Bronchial epithelial cell (primary cell): ENCODE results near the gene CD274. TPM values are rescaled to one million over a fixed set of nuclear protein-coding genes. Genes with fewer than 3 reads are reported as not detected.
"Not testable (repeated sequence)": the region's sequence is repeated elsewhere in the genome, so short reads cannot be mapped to it uniquely, and the experiment has no call there.

ENCODE experiments used
- DNase-seq: peaks from one replicate; pipeline ENCODE4 v3.0.0-alpha.2; 2010; ENCODE audit warnings: low read depth
- FAIRE-seq: peaks from 2 replicates; lab custom pipeline; 2011; peaks lifted over from hg19 to GRCh38; lab: Jason Lieb, UNC
- H3K27me3 ChIP-seq: 2 replicates; pipeline ENCODE4 v1.5.1; 2011; ENCODE audit warnings: low read length; ENCODE audit not compliant: control insufficient read depth, insufficient read depth
- H3K36me3 ChIP-seq: 2 replicates; pipeline ENCODE4 v1.5.1; 2011; ENCODE audit warnings: low read length; ENCODE audit not compliant: control insufficient read depth, insufficient read depth
- H3K4me3 ChIP-seq: 2 replicates; pipeline ENCODE4 v1.5.1; 2011; ENCODE audit warnings: mild to moderate bottlenecking, low read depth, low read length, control low read depth
- total RNA-seq: library from RNA; depleted of rRNA; stranded (reverse); fragments of >200 nt; gene quantifications from 2 replicates; pipeline ENCODE4 v1.2.1, GENCODE V29; 2014
- TF ChIP-seq, protein P1 (sequence below): IDR thresholded peaks from 2 replicates; pipeline ENCODE4 v1.5.1; 2011; ENCODE audit warnings: mild to moderate bottlenecking, moderate library complexity, low read length, control low read depth, inconsistent platforms; ENCODE audit not compliant: insufficient read depth, severe bottlenecking

The CD274 gene
- total RNA-seq, 1 donor from 2014 or later = 5.3 TPM

GRCh38 chr9:5466766-5467165, 16.4 kb downstream of the CD274 start:
- Histone ChIP-seq H3K27me3 (no peaks in the 10 kb centered on the region), H3K4me3 (no peak overlapping the region), H3K36me3 (peaks cover 10% of the 10 kb centered on the region)
- DNase-seq = no peak
- TF ChIP-seq, protein P1, sequence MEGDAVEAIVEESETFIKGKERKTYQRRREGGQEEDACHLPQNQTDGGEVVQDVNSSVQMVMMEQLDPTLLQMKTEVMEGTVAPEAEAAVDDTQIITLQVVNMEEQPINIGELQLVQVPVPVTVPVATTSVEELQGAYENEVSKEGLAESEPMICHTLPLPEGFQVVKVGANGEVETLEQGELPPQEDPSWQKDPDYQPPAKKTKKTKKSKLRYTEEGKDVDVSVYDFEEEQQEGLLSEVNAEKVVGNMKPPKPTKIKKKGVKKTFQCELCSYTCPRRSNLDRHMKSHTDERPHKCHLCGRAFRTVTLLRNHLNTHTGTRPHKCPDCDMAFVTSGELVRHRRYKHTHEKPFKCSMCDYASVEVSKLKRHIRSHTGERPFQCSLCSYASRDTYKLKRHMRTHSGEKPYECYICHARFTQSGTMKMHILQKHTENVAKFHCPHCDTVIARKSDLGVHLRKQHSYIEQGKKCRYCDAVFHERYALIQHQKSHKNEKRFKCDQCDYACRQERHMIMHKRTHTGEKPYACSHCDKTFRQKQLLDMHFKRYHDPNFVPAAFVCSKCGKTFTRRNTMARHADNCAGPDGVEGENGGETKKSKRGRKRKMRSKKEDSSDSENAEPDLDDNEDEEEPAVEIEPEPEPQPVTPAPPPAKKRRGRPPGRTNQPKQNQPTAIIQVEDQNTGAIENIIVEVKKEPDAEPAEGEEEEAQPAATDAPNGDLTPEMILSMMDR = no peak
- FAIRE-seq = no peak

- Histone ChIP-seq H3K4me3 (no peak overlapping the region), H3K27me3 (no peaks in the 10 kb centered on the region), H3K36me3 (peaks cover 8% of the 10 kb centered on the region)
- TF ChIP-seq, protein P1 = no peak
- DNase-seq = no peak
- FAIRE-seq = no peak
These were observed 18.5 kb downstream of the CD274 start for GRCh38 chr9:5468850-5469249.

DNA sequence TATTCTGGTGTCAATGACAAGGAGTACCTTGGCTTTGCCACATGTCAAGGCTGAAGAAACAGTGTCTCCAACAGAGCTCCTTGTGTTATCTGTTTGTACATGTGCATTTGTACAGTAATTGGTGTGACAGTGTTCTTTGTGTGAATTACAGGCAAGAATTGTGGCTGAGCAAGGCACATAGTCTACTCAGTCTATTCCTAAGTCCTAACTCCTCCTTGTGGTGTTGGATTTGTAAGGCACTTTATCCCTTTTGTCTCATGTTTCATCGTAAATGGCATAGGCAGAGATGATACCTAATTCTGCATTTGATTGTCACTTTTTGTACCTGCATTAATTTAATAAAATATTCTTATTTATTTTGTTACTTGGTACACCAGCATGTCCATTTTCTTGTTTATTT, 19.8 kb downstream of the CD274 start:
- TF ChIP-seq, protein P1 = no peak
- no peak for FAIRE-seq
- no peaks in the 10 kb centered on the region for H3K27me3 ChIP-seq
- peaks cover 8% of the 10 kb centered on the region for H3K36me3 ChIP-seq
- no peak overlapping the region for H3K4me3 ChIP-seq
- no peak for DNase-seq

- no peak for DNase-seq
- Histone ChIP-seq H3K27me3 (no peaks in the 10 kb centered on the region), H3K36me3 (peaks cover 6% of the 10 kb centered on the region), H3K4me3 (no peak overlapping the region)
- TF ChIP-seq, protein P1 = no peak
- FAIRE-seq = no peak
These were observed 20.5 kb downstream of the CD274 start for GRCh38 chr9:5470816-5471215.

DNA sequence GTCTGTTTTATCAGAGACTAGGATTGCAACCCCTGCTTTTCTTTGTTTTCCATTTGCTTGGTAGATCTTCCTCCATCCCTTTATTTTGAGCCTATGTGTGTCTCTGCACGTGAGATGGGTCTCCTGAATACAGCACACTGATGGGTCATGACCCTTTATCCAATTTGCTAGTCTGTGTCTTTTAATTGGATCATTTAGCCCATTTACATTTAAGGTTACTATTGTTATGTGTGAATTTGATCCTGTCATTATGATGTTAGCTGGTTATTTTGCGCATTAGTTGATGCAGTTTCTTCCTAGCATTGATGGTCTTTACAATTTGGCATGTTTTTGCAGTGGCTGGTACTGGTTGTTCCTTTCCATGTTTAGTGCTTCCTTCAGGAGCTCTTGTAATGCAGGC, 25.3 kb downstream of the CD274 start:
- FAIRE-seq, H3K36me3 ChIP-seq: not testable (repeated sequence)

GRCh38 chr9:5478206-5478605, 27.9 kb downstream of the CD274 start:
- DNase-seq (no peak), FAIRE-seq (no peak)
- Histone ChIP-seq H3K4me3 (no peak overlapping the region), H3K36me3 (no peaks in the 10 kb centered on the region), H3K27me3 (no peaks in the 10 kb centered on the region)
- TF ChIP-seq, protein P1 = no peak

More for the DNA sequence above, 25.3 kb downstream of the CD274 start:
- H3K27me3 ChIP-seq, DNase-seq, H3K4me3 ChIP-seq: not testable (repeated sequence)
